ENCODE results near the gene CREG2.

DNA sequence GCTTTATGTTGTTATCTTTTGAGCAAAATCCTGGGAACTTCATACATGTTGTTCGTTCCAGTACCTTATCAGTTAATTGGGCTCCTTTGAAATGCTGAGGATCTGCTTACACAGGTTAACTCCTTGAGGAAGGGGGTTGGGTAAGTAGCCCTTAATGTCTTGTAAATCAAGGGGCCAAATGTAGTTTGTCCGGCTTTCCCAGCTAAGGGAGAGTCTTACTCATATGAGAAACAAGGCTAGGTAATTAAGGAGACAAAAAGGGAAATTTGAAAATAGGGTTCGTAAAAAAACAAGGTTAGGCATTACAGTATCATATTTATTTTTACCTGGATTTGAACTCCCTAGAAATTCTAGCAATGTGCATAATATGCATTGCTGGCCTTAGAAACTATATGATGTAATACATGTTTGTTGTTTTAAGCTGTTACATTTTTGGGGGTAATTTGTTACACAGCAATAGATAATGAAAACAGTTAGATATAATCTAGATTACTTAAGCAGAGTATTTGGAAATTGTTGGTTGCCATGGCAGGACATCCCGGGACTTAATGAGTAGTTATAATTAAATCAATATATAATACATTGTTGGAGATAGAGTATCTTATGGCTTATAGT is 47.9 kb downstream of the CREG2 start:
- no peak for TF ChIP-seq CTCF (IDR thresholded peaks at IDR 0.05)
- TF ChIP-seq POLR2A (IDR thresholded peaks at IDR 0.05): no peak
- TF ChIP-seq POLR2AphosphoS5 (IDR thresholded peaks at IDR 0.05): no peak
- TF ChIP-seq EP300 (IDR thresholded peaks at IDR 0.05): no peak
